Measurements from ENCODE around the gene METRNL. TPM values are rescaled to one million over a fixed set of nuclear protein-coding genes. Genes with fewer than 3 reads are reported as not detected.
A peak's percentile ranks its signal among the peaks of the same experiment; 100 is the strongest.

The METRNL gene
- total RNA-seq, 2 experiments from 2014 or later, result 11.1 to 13.2 TPM

DNA sequence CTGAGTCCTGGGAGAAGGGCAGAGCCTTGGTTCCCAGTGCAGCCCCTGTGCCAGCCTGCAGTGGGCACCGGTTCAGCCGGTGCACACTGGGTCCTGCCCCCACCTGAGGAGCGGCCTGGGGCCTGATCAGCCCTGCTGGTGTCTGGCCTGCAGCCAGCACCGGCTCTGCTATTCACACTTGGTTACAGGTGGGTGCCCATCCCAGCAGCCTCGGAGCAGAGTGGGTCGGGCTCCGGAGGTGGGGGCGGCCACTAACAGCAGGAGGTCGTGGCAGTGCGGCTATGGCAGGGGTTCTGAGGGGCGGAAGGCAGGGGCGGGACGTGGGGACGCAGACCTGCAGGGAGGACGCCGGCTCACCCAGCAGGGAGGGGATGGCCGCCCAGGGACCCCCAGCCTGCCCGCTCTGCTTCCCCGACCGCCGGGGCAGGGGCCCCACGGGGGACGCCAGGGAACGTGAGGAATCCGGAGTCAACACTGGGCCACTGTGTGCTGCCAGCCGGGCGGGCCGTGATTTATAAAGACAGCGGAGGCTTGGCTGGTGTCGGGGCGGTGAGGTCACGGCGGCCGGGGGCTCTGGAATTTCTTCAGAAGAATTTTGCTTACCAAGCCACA is 20.3 kb downstream of the METRNL start:
- H3K4me3 Mint-ChIP-seq, result no peak overlapping the region
- no peak overlapping the region for H3K27ac Mint-ChIP-seq
- peaks cover 13% of the 10 kb centered on the region for H3K27me3 Mint-ChIP-seq
- ATAC-seq (ENCODE audit: low read depth) (no peak), DNase-seq (no peak)
- H3K9me3 Mint-ChIP-seq, result no peaks in the 10 kb centered on the region
- H3K4me1 Mint-ChIP-seq, result no peaks in the 10 kb centered on the region
- POLR2A ChIA-PET, result no interaction called here
- no peaks in the 10 kb centered on the region for H3K36me3 Mint-ChIP-seq

DNA sequence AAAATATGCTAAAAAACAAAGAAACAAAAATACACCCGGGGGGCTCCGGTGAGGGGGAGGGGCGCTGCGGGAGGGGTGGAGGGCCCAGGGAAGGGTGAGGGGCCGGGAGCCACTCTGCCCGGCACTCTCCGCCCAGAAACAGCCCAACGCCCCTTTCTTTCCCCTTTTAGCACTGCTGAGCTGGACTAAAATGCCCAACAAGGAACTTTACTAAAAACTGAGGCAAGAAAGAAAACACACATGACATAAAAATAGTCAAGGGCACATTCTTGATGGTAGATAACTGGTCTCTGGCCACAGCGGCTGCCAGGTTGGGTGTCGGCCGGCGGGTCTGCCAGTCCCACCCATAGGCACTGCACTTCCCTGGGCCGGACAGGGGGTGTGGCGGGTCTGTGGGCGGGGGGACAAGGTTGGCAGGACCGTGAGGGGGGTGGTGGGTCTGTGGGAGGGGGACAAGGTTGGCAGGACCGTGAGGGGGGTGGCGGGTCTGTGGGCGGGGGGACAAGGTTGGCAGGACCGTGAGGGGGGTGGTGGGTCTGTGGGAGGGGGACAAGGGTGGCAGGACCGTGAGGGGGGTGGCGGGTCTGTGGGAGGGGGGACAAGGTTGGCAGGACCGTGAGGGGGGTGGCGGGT is 20.9 kb downstream of the METRNL start:
- H3K9me3 Mint-ChIP-seq, result no peaks in the 10 kb centered on the region
- ATAC-seq (ENCODE audit: low read depth), result no peak

DNA sequence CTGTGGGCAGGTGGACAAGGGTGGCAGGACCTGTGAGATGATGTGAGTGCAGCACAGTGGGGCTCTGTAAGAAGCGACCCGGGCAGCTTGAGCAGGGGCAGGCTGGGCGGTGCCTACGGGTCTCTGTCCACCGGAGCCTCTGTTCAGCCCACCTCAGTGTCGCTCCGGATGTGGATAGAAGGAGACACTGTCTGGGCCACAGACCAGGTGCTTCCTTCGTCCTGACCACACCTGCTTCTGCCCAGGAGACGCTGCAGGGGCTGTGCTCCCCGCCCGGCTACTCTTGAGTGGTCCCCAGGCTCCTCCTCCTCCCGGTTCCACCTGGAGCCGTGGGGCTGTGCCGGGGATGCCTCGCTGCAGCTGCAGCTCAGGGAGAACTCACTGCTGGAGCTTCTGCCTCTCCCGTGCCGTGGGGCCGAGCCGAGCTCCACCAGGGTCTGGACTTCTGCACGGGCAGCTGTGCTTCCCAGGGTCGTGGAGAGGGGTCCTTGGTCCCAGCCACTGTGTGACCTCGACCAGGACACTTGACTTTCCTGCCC is 21.5 kb downstream of the METRNL start:
- Mint-ChIP-seq H3K9me3 (no peaks in the 10 kb centered on the region), H3K27ac (no peak overlapping the region), H3K36me3 (no peaks in the 10 kb centered on the region), H3K27me3 (peaks cover 13% of the 10 kb centered on the region), H3K4me1 (no peaks in the 10 kb centered on the region), H3K4me3 (no peak overlapping the region)
- POLR2A ChIA-PET, result no interaction called here
- ATAC-seq (ENCODE audit: low read depth) (peak; percentile 43), DNase-seq (no peak)

More for the DNA sequence above, 20.9 kb downstream of the METRNL start:
- POLR2A ChIA-PET, result no interaction called here
- DNase-seq, result no peak
- H3K36me3 Mint-ChIP-seq, result no peaks in the 10 kb centered on the region
- H3K27ac Mint-ChIP-seq, result no peak overlapping the region
- no peaks in the 10 kb centered on the region for H3K4me1 Mint-ChIP-seq
- no peak overlapping the region for H3K4me3 Mint-ChIP-seq
- H3K27me3 Mint-ChIP-seq, result peaks cover 13% of the 10 kb centered on the region

DNA sequence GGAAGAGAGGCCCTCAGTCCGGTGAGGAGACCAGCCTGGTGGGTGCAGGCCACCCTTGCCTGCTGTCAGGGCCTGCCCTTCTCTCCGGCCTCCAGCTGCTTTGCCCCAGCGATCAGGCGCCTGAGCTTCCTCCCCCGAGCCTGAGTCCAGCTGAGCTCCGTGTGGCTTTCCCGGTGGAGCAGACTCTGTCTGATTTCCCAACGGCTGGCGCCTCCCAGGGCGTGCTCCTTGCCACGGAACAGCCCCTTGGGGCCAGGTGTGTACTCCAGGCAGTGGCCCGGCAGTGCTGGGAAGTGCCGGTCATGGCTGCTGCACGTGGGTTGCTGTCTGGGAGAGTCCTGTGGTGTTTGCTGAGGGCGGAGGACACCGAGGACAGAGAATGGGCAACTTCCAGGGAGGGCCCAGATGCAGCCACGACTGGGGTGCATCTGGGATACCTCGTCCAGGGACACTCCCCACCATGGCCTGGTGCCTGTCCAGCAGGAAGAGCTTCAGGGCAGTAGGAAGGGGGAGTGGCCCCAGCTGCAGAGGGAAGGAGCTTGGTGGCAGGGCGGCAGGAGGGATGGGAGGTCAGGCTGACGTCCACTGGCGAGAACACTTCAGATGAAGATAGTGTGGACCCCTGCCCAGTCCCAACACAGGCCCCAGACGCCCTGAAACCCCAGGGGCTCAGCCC is 22.5 kb downstream of the METRNL start:
- Mint-ChIP-seq H3K4me1 (no peaks in the 10 kb centered on the region), H3K27ac (no peak overlapping the region), H3K9me3 (no peaks in the 10 kb centered on the region), H3K27me3 (peaks cover 15% of the 10 kb centered on the region), H3K4me3 (no peak overlapping the region), H3K36me3 (no peaks in the 10 kb centered on the region)
- no peak for ATAC-seq (ENCODE audit: low read depth)
- no peak for DNase-seq
- POLR2A ChIA-PET, result no interaction called here

DNA sequence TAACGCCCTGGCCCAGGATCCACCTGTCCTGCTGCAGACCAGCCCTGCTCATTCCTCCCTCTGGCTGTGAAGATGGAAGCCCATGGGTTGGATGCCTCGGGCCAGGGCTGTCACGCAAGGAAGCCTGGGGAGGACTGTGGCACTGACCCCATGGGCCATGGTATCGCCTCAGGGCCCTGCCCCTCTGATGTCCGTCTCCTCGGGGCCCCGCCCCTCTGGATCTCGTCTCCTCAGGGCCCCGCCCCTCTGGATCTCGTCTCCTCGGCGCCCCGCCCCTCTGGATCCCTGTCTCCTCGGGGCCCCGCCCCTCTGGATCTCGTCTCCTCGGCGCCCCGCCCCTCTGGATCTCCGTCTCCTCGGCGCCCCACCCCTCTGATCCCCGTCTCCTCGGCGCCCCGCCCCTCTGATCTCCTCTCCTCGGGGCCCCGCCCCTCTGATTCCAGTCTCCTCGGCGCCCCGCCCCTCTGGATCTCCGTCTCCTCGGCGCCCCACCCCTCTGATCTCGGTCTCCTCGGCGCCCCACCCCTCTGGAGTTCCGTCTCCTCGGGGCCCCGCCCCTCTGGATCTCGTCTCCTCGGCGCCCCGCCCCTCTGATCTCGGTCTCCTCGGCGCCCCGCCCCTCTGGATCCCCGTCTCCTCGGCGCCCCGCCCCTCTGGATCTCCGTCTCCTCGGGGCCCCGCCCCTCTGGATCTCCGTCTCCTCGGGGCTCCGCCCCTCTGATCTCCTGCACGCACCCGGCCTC is 24.0 kb downstream of the METRNL start:
- no peak overlapping the region for H3K27ac Mint-ChIP-seq
- no peak for DNase-seq
- H3K36me3 Mint-ChIP-seq, result no peaks in the 10 kb centered on the region
- no peaks in the 10 kb centered on the region for H3K9me3 Mint-ChIP-seq
- POLR2A ChIA-PET, result no interaction called here
- peaks cover 18% of the 10 kb centered on the region for H3K27me3 Mint-ChIP-seq
- ATAC-seq (ENCODE audit: low read depth), result no peak
- H3K4me1 Mint-ChIP-seq, result no peaks in the 10 kb centered on the region
- H3K4me3 Mint-ChIP-seq, result no peak overlapping the region

DNA sequence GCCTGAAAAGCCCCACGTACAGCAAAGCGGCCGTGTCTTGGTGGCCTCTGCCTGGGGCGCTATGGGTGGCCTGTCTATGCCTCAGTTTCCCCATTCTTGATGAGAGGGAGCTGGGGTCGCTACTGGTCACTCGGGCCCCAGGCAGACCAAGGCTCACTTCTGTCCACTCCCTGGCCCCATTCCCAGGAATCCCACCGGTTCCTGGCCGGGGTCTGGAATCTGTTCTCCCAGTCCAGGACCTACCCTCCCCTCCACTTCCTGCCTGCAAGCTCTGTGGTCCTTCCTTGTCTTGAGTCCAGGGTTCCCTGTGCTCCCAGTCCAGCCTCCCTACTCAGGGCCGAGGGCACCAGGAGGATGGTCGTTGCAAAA is 24.5 kb downstream of the METRNL start:
- POLR2A ChIA-PET, result no interaction called here
- Mint-ChIP-seq H3K27ac (no peak overlapping the region), H3K4me1 (no peaks in the 10 kb centered on the region), H3K36me3 (no peaks in the 10 kb centered on the region), H3K27me3 (peaks cover 18% of the 10 kb centered on the region), H3K4me3 (no peak overlapping the region), H3K9me3 (no peaks in the 10 kb centered on the region)
- no peak for DNase-seq
- ATAC-seq (ENCODE audit: low read depth), result no peak

DNA sequence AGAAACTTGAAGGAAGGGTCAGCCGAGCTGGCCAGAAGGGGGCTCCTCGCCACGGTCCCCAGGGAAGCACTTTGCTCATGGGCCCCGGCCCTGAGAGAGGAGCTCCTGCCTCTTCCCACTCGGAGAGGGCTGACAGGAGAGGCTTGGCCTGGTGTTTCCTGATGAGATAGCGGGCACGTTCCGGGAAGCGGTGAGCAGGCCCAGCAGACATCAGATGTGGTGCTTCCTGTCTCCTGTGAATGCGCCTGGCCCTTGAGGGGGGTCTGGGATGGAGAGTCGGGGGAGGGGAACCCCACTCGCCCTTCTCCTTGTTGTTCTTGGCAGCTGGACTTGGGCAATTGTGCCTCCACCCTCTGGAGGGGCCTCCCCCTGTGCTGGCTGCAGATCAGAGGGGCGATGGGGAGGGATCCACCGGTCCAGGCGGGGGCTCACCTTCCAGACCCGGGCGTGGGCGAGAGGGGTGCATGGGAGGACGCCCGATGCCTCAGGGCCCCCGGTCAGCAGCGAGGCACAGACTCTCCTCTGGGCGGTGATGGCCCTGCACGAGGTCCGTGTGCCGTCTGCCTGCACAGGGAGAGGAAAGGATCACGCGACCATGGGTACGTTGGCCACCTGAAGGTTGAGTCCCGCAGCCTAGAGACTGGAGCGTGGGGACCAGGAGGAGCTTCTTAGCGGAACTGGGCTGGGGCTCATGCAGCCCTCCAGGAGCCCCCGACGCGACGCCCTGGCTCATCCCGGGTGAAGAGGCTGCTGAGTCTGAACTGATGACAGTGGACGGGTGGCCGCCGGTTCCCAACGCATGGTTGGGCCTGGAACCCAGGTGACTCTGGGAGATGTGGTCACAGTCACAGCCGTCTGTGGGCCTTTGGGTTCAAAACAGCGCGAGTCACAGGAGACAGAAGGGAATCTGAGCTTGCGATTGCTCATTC is 25.4 kb downstream of the METRNL start:
- no peak overlapping the region for H3K4me3 Mint-ChIP-seq
- no peaks in the 10 kb centered on the region for H3K4me1 Mint-ChIP-seq
- peaks cover 14% of the 10 kb centered on the region for H3K27me3 Mint-ChIP-seq
- no peaks in the 10 kb centered on the region for H3K9me3 Mint-ChIP-seq
- DNase-seq (no peak), ATAC-seq (ENCODE audit: low read depth) (no peak)
- H3K27ac Mint-ChIP-seq, result no peak overlapping the region
- H3K36me3 Mint-ChIP-seq, result no peaks in the 10 kb centered on the region
- POLR2A ChIA-PET, result no interaction called here

DNA sequence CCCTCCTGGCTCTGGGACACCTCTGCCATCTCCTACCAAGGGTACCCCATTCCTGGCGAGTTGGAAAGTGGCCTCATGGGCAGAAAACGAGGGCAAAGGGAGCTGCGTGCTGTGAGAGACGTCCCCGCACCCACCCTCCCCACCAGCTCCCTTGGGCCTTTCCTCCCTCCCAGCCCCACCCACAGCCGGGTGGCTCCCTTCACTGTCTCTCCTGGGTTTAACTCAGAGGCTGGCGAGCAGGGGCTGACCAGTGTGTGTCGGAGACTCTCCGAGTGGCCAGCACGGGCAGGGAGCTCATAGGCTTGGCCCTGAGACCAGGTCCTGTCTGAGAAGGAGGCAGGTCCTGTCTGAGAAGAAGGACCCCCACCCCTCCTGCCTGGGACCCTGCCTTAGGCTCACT is 26.1 kb downstream of the METRNL start:
- no peak for ATAC-seq (ENCODE audit: low read depth)

DNA sequence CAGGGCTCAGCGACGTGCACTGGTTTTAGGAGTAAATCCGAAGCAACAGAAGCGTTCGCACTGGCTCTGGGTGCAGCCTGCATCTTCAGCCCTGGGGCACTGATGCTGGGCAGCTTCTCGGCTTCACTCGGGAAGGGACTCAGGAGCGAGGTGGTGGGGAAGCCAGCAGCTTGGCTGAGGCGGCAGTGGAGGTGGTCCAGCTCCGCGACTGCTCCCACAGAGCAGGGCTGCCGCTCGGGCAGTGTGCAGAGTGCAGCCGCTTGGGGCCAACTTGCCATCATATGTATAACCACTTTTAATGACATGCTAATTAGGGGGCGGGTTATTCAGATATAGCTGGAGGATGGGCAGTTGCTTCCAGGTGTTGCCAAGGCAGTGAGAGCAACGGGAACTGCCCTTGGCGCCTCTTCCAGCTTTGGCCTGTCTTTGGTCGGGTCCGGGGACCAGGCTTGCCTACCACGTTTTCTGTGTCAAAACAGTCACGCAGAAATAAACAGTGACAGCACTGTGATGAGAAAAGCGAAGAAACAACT is 26.7 kb downstream of the METRNL start:
- POLR2A ChIA-PET, result no interaction called here
- no peaks in the 10 kb centered on the region for H3K9me3 Mint-ChIP-seq
- H3K27ac Mint-ChIP-seq, result no peak overlapping the region
- ATAC-seq (ENCODE audit: low read depth), result no peak
- H3K27me3 Mint-ChIP-seq, result peaks cover 6% of the 10 kb centered on the region
- no peak overlapping the region for H3K4me3 Mint-ChIP-seq
- H3K4me1 Mint-ChIP-seq, result no peaks in the 10 kb centered on the region
- DNase-seq, result no peak
- H3K36me3 Mint-ChIP-seq, result no peaks in the 10 kb centered on the region

More for the DNA sequence above, 26.1 kb downstream of the METRNL start:
- H3K36me3 Mint-ChIP-seq, result no peaks in the 10 kb centered on the region
- H3K27ac Mint-ChIP-seq, result no peak overlapping the region
- POLR2A ChIA-PET, result no interaction called here
- H3K4me3 Mint-ChIP-seq, result no peak overlapping the region
- H3K4me1 Mint-ChIP-seq, result no peaks in the 10 kb centered on the region
- peaks cover 9% of the 10 kb centered on the region for H3K27me3 Mint-ChIP-seq
- H3K9me3 Mint-ChIP-seq, result no peaks in the 10 kb centered on the region
- no peak for DNase-seq

DNA sequence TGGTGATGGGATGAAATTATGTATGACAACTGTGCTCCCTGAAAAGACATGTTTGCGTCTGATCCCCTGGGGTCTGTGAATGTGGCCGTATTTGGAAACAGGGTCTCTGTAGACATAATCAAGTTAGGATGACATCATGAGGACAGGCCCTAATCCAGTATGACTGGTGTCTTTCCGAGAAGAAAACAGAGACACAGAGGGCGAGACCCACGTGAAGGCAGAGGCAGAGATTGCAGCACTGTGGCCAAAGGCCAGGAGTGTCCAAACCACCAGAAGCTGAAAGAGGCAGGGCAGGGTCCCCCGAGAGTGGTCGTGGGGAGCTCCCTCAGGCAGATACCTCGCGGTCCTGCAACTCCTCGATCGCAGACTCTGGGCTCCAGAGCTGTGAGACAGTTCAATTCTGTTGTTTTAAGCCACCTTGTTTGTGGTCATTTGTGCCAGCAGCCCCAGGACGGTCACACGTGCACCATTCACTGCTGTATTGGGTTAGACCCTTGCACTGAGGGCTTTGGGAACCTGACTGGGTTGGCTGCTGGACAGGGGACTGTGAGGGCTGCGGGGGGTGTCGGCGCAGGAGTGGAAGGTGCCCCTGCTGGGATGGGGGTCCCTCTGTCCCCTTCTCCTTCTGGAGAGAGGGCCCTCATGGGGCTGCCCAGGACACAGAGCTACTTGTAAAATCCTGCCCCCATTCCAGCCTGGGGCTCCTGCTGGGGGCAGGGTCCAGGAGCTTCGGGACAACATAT is 27.7 kb downstream of the METRNL start:
- Mint-ChIP-seq H3K9me3 (no peaks in the 10 kb centered on the region), H3K27ac (no peak overlapping the region), H3K4me1 (no peaks in the 10 kb centered on the region), H3K27me3 (peaks cover 4% of the 10 kb centered on the region), H3K4me3 (no peak overlapping the region), H3K36me3 (no peaks in the 10 kb centered on the region)
- ATAC-seq (ENCODE audit: low read depth) (no peak), DNase-seq (no peak)
- POLR2A ChIA-PET, result no interaction called here

DNA sequence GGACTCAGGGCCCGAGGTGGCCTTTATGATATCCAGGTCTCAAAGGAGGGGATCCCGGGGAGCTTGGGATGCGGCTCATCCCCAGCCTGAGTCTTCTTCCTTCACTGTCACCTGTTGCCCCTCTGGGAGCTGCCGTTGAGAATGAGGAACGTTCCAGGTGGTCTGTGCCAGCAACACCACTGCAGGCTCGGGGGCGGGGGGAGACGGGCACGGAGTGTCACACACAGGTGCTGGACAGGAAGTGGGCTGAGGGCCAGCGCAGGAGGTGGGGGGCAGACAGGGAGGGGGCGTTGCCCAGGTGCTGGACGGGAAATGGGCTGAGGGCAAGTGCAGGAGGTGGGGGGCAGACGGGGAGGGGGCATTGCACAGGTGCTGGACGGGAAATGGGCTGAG is 28.2 kb downstream of the METRNL start:
- Mint-ChIP-seq H3K4me3 (no peak overlapping the region), H3K4me1 (no peaks in the 10 kb centered on the region), H3K36me3 (no peaks in the 10 kb centered on the region), H3K27me3 (peaks cover 4% of the 10 kb centered on the region), H3K9me3 (no peaks in the 10 kb centered on the region), H3K27ac (no peak overlapping the region)
- POLR2A ChIA-PET, result no interaction called here
- no peak for DNase-seq
- ATAC-seq (ENCODE audit: low read depth), result no peak

DNA sequence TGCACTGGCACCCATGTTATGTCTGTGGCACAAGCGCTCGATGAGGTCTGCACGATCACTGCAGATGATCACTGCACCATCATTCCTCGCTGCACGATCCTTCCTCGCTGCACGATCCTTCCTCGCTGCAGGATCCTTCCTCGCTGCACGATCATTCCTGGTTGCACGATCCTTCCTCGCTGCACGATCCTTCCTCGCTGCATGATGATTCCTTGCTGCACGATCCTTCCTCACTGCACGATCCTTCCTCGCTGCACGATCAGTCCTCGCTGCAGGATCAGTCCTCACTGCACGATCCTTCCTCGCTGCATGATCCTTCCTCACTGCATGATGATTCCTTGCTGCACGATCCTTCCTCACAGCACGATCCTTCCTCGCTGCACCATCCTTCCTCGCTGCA is 29.3 kb downstream of the METRNL start:
- no peaks in the 10 kb centered on the region for H3K4me1 Mint-ChIP-seq
- H3K36me3 Mint-ChIP-seq, result no peaks in the 10 kb centered on the region
- no peak overlapping the region for H3K27ac Mint-ChIP-seq
- H3K9me3 Mint-ChIP-seq, result no peaks in the 10 kb centered on the region
- DNase-seq (no peak), ATAC-seq (ENCODE audit: low read depth) (no peak)
- H3K4me3 Mint-ChIP-seq, result no peak overlapping the region
- POLR2A ChIA-PET, result no interaction called here
- H3K27me3 Mint-ChIP-seq, result peaks cover 4% of the 10 kb centered on the region

Measured in activated naive CD8-positive, alpha-beta T cell treated with anti-CD3 and anti-CD28 coated beads, Interleukin-2, amount 10 ng/mL, durations not matched to agents 7 days and 5 days (primary cell).